RKO (cell line): ENCODE results near the gene SEMA5A.

Source experiments
- DNase-seq: peaks from one replicate; pipeline ENCODE4 v3.0.0-alpha.2; 2016; ENCODE audit warnings: low spot score

SEMA5A gene

GRCh38 chr5:9473624-9474023 lies 72.3 kb downstream of the SEMA5A start:
- DNase-seq = no peak

GRCh38 chr5:9470410-9470809 lies 75.5 kb downstream of the SEMA5A start:
- no peak for DNase-seq

GRCh38 chr5:9468060-9468388 lies 77.9 kb downstream of the SEMA5A start:
- DNase-seq = peak; percentile 40

- no peak for DNase-seq
Observed at GRCh38 chr5:9467199-9468059, 78.4 kb downstream of the SEMA5A start.

- DNase-seq = no peak
Observed at GRCh38 chr5:9466697-9467096, 79.2 kb downstream of the SEMA5A start.

- DNase-seq = no peak
Observed at GRCh38 chr5:9464478-9464877, 81.4 kb downstream of the SEMA5A start.

GRCh38 chr5:9462109-9462508 lies 83.8 kb downstream of the SEMA5A start:
- no peak for DNase-seq

- no peak for DNase-seq
Observed at GRCh38 chr5:9460885-9461645, 84.8 kb downstream of the SEMA5A start.

GRCh38 chr5:9456435-9457042 lies 89.3 kb downstream of the SEMA5A start:
- DNase-seq = no peak

GRCh38 chr5:9455826-9456434 lies 89.9 kb downstream of the SEMA5A start:
- DNase-seq = no peak

- no peak for DNase-seq
Observed at GRCh38 chr5:9454491-9454890, 91.4 kb downstream of the SEMA5A start.

- no peak for DNase-seq
Observed at GRCh38 chr5:9454012-9454481, 91.8 kb downstream of the SEMA5A start.

GRCh38 chr5:9453480-9454011 lies 92.3 kb downstream of the SEMA5A start:
- DNase-seq = no peak

- DNase-seq = no peak
Observed at GRCh38 chr5:9452181-9452580, 93.7 kb downstream of the SEMA5A start.

- DNase-seq = no peak
Observed at GRCh38 chr5:9451037-9451436, 94.8 kb downstream of the SEMA5A start.

- no peak for DNase-seq
Observed at GRCh38 chr5:9447691-9448090, 98.2 kb downstream of the SEMA5A start.

GRCh38 chr5:9445826-9446388 lies 100.0 kb downstream of the SEMA5A start:
- DNase-seq = no peak

- no peak for DNase-seq
Observed at GRCh38 chr5:9444346-9444745, 101.5 kb downstream of the SEMA5A start.

- no peak for DNase-seq
Observed at GRCh38 chr5:9441610-9442009, 104.3 kb downstream of the SEMA5A start.

GRCh38 chr5:9440517-9440916 lies 105.4 kb downstream of the SEMA5A start:
- DNase-seq = no peak

GRCh38 chr5:9439531-9440292 lies 106.2 kb downstream of the SEMA5A start:
- DNase-seq = no peak
